NCI-H1694 treated with DMSO at 0.1 percent for 48 hours (cell line): ENCODE data around the gene BBS1.
"Not testable (repeated sequence)": the region's sequence is repeated elsewhere in the genome, so short reads cannot be mapped to it uniquely, and the experiment has no call there.

ENCODE experiments used
- DNase-seq: peaks from one replicate; lab custom pipeline; 2025; lab: John Stamatoyannopoulos, UW

Gene BBS1

GRCh38 chr11:66524304-66525040 is 14.0 kb downstream of the BBS1 start:
- no peak for DNase-seq

- no peak for DNase-seq
Observed at GRCh38 chr11:66529069-66529468, 18.6 kb downstream of the BBS1 start.

- no peak for DNase-seq
Observed at GRCh38 chr11:66529655-66530054, 19.2 kb downstream of the BBS1 start.

GRCh38 chr11:66530927-66531709 is 20.7 kb downstream of the BBS1 start:
- DNase-seq, result no peak

GRCh38 chr11:66531841-66532240 is 21.4 kb downstream of the BBS1 start:
- DNase-seq, result no peak

GRCh38 chr11:66532784-66533183 is 22.3 kb downstream of the BBS1 start:
- DNase-seq, result no peak

- no peak for DNase-seq
Observed at GRCh38 chr11:66539170-66539869, 28.9 kb downstream of the BBS1 start.

- no peak for DNase-seq
Observed at GRCh38 chr11:66539870-66540213, 29.4 kb downstream of the BBS1 start.

GRCh38 chr11:66540598-66540997 is 30.2 kb downstream of the BBS1 start:
- DNase-seq, result not testable (repeated sequence)

- no peak for DNase-seq
Observed at GRCh38 chr11:66541892-66542291, 31.5 kb downstream of the BBS1 start.

GRCh38 chr11:66542362-66542761 is 31.9 kb downstream of the BBS1 start:
- DNase-seq, result no peak

- no peak for DNase-seq
Observed at GRCh38 chr11:66543263-66544107, 33.0 kb downstream of the BBS1 start.

GRCh38 chr11:66544952-66545351 is 34.5 kb downstream of the BBS1 start:
- not testable (repeated sequence) for DNase-seq

GRCh38 chr11:66545701-66546367 is 35.4 kb downstream of the BBS1 start, which contains the start of gene ZDHHC24:
Gene ZDHHC24, minus strand, starts transcription at chr11:66546048. Its CDS starts 45 bp downstream, at chr11:66546003.
- DNase-seq, result peak; percentile 60

GRCh38 chr11:66546368-66546965 is 36.0 kb downstream of the BBS1 start, which contains the start of gene ACTN3:
Gene ACTN3, plus strand, starts transcription at chr11:66546903. Its CDS starts 35 bp downstream, at chr11:66546938.
- DNase-seq, result no peak

GRCh38 chr11:66546966-66547661 is 36.7 kb downstream of the BBS1 start:
- DNase-seq, result no peak

GRCh38 chr11:66547662-66548009 is 37.2 kb downstream of the BBS1 start:
- DNase-seq, result no peak

- peak; percentile 30 for DNase-seq
Observed at GRCh38 chr11:66548041-66548440, 37.6 kb downstream of the BBS1 start.

- no peak for DNase-seq
Observed at GRCh38 chr11:66548774-66549630, 38.6 kb downstream of the BBS1 start.
